Liver (tissue), 9 donors: Measurements from ENCODE around the gene CCT5. TPM values are rescaled to one million over a fixed set of nuclear protein-coding genes. Genes with fewer than 3 reads are reported as not detected.

ENCODE experiments used
- DNase-seq: peaks from one replicate; pipeline ENCODE4 v3.0.0-alpha.2; 2017; ENCODE audit warnings: low spot score
- H3K27ac ChIP-seq, 2 donors: one replicate each; pipeline ENCODE4 v1.7.0; 2013; ENCODE audit warnings: inconsistent platforms in 2 of 2, low read length in 2 of 2, control low read depth in 1 of 2, low read depth in 1 of 2, mild to moderate bottlenecking in 1 of 2
- H3K27me3 ChIP-seq, 4 donors: one replicate each; pipeline versions ENCODE4 v1.6.1 to v1.7.0; 2013; ENCODE audit warnings: low read length in 3 of 4, inconsistent platforms in 1 of 4, mild to moderate bottlenecking in 1 of 4, moderate library complexity in 1 of 4; ENCODE audit not compliant: control insufficient read depth in 4 of 4, insufficient read depth in 4 of 4
- H3K36me3 ChIP-seq, 4 donors: one replicate each; pipeline versions ENCODE4 v1.6.1 to v1.7.0; 2013; ENCODE audit warnings: low read length in 3 of 4, mild to moderate bottlenecking in 3 of 4, low read depth in 1 of 4, moderate library complexity in 1 of 4; ENCODE audit not compliant: control insufficient read depth in 4 of 4, insufficient read depth in 3 of 4
- H3K4me1 ChIP-seq, 4 donors: one replicate each; pipeline versions ENCODE4 v1.6.1 to v1.7.0; 2013; ENCODE audit warnings: low read length in 3 of 4, mild to moderate bottlenecking in 3 of 4, moderate library complexity in 1 of 4; ENCODE audit not compliant: control insufficient read depth in 4 of 4, insufficient read depth in 4 of 4
- H3K4me3 ChIP-seq, 3 donors: one replicate each; pipeline versions ENCODE4 v1.6.1 to v1.7.0; 2013; ENCODE audit warnings: low read length in 3 of 3, control low read depth in 1 of 3, low read depth in 1 of 3, mild to moderate bottlenecking in 1 of 3
- H3K9ac ChIP-seq, 2 donors: one replicate each; pipeline ENCODE4 v1.7.0; 2013; ENCODE audit warnings: low read length in 2 of 2, mild to moderate bottlenecking in 2 of 2, moderate library complexity in 2 of 2, control low read depth in 1 of 2, low read depth in 1 of 2
- H3K9me3 ChIP-seq, 4 donors: one replicate each; pipeline versions ENCODE4 v1.6.1 to v1.7.0; 2013; ENCODE audit warnings: low read length in 3 of 4; ENCODE audit not compliant: control insufficient read depth in 4 of 4
- CTCF ChIP-seq: fragments of 150-350 bp; IDR thresholded peaks from 2 replicates; pipeline ENCODE4 v1.5.1; 2017; ENCODE audit warnings: improper control_type of control experiment, low read depth, low read length; ENCODE audit not compliant: missing input control
- EGR1 ChIP-seq, 2 donors: IDR thresholded peaks; 2 replicates each; pipeline ENCODE4 v1.6.1; 2016 to 2018; ENCODE audit warnings: antibody characterized with exemption in 2 of 2, low read depth in 2 of 2
- FOXA2 ChIP-seq: IDR thresholded peaks from 2 replicates; pipeline ENCODE4 v1.6.1; 2016; ENCODE audit warnings: antibody characterized with exemption
- HNF4A ChIP-seq, 2 donors: conservative IDR thresholded peaks; 2 replicates each; pipeline ENCODE4 v1.6.1; 2016; ENCODE audit warnings: antibody characterized with exemption in 2 of 2, mild to moderate bottlenecking in 2 of 2
- HNF4G ChIP-seq: IDR thresholded peaks from 2 replicates; pipeline ENCODE4 v1.6.1; 2016; ENCODE audit warnings: antibody characterized with exemption
- MAX ChIP-seq: IDR thresholded peaks from 2 replicates; pipeline ENCODE4 v1.6.1; 2016; ENCODE audit warnings: antibody characterized with exemption
- NR2F2 ChIP-seq: IDR thresholded peaks from 2 replicates; pipeline ENCODE4 v1.6.1; 2016; ENCODE audit warnings: antibody characterized with exemption
- RAD21 ChIP-seq, 2 donors: IDR thresholded peaks; 2 replicates each; pipeline ENCODE4 v1.6.1; 2016; ENCODE audit warnings: antibody characterized with exemption in 2 of 2, mild to moderate bottlenecking in 2 of 2
- REST ChIP-seq: IDR thresholded peaks from 2 replicates; pipeline ENCODE4 v1.6.1; 2016; ENCODE audit warnings: antibody characterized with exemption, mild to moderate bottlenecking
- RXRA ChIP-seq, 2 donors: IDR thresholded peaks; 2 replicates each; pipeline ENCODE4 v1.6.1; 2017 to 2018; ENCODE audit warnings: antibody characterized with exemption in 2 of 2, mild to moderate bottlenecking in 1 of 2
- TAF1 ChIP-seq: conservative IDR thresholded peaks from 2 replicates; pipeline ENCODE4 v1.6.1; 2016; ENCODE audit warnings: antibody characterized with exemption, mild to moderate bottlenecking
- YY1 ChIP-seq: IDR thresholded peaks from 2 replicates; pipeline ENCODE4 v1.6.1; 2016; ENCODE audit warnings: antibody characterized with exemption, mild to moderate bottlenecking
- ZBTB33 ChIP-seq: IDR thresholded peaks from 2 replicates; pipeline ENCODE4 v1.6.1; 2016; ENCODE audit warnings: antibody characterized with exemption
- WGBS: extraction: QIAGEN DNeasy Blood & Tissue Kit; methylation state at CpG from one replicate; pipeline ENCODE4 v1.1.7; 2013; 5-methylcytosine and 5-hydroxymethylcytosine counted together
- polyA plus RNA-seq, 2 donors: library from polyadenylated mRNA; stranded (reverse) in 1 of 2; unstranded in 1 of 2; fragments of 200-250 nt in 1 of 2; fragments of >200 nt in 1 of 2; fragmentation: Nextera tagmentation in 1 of 2; extraction: Ambion mirVana in 1 of 2; gene quantifications; one replicate each; pipeline versions ENCODE4 v1.2.1 to v1.2.3, GENCODE V29; 2013 to 2015
- total RNA-seq, 2 donors: library from RNA; depleted of rRNA; stranded (reverse); fragments of >200 nt; gene quantifications; one replicate each; pipeline ENCODE4 v1.2.3, GENCODE V29; 2014
- donor health status: healthy.
- donor health status: healthy.
- donor health status: healthy.
- donor health status: healthy.
- donor health status: healthy.

The CCT5 gene
- total and polyA plus RNA-seq, 4 donors, result 68.4 to 157 (median 105) TPM

GRCh38 chr5:10253390-10253789, 3.3 kb downstream of the CCT5 start (continued):
- TF ChIP-seq ZBTB33, result no peak

GRCh38 chr5:10254686-10255085, 4.6 kb downstream of the CCT5 start:
- no peaks in the 10 kb centered on the region for H3K9me3 ChIP-seq
- TF ChIP-seq CTCF (no peak), REST (no peak), TAF1 (no peak), FOXA2 (no peak), HNF4A (conservative IDR thresholded peaks at IDR 0.05) (no peak), NR2F2 (no peak), YY1 (no peak), EGR1 (IDR thresholded peaks at IDR 0.05; ENCODE audit: low read depth in 2 of 2) (no peak), RAD21 (IDR thresholded peaks at IDR 0.05) (no peak), HNF4G (no peak), RXRA (IDR thresholded peaks at IDR 0.05) (no peak), ZBTB33 (no peak), MAX (no peak)
- no peak overlapping the region for H3K27ac ChIP-seq
- H3K36me3 ChIP-seq, result peaks cover 8 to 53% (median 41%) of the 10 kb centered on the region in 4 donors
- H3K9ac ChIP-seq, result no peak overlapping the region
- no peak for DNase-seq
- H3K4me3 ChIP-seq, result no peak overlapping the region
- 43% methylated on average over 2 of the region's 2 CpGs for WGBS
- peaks cover 2 to 22% (median 15%) of the 10 kb centered on the region in 4 donors for H3K4me1 ChIP-seq
- H3K27me3 ChIP-seq, result no peaks in the 10 kb centered on the region
